ENCODE data around the gene MRPL43.

The MRPL43 gene

GRCh38 chr10:100968062-100968736, 19.1 kb downstream of the MRPL43 start:
- no peak for DNase-seq (ENCODE audit: low read depth)
- H3K4me3 ChIP-seq (ENCODE audit: low read length) = 0 out of 2 replicates have a peak overlapping the region, but pooled peaks have one; percentile 63
- TF ChIP-seq, protein P1, sequence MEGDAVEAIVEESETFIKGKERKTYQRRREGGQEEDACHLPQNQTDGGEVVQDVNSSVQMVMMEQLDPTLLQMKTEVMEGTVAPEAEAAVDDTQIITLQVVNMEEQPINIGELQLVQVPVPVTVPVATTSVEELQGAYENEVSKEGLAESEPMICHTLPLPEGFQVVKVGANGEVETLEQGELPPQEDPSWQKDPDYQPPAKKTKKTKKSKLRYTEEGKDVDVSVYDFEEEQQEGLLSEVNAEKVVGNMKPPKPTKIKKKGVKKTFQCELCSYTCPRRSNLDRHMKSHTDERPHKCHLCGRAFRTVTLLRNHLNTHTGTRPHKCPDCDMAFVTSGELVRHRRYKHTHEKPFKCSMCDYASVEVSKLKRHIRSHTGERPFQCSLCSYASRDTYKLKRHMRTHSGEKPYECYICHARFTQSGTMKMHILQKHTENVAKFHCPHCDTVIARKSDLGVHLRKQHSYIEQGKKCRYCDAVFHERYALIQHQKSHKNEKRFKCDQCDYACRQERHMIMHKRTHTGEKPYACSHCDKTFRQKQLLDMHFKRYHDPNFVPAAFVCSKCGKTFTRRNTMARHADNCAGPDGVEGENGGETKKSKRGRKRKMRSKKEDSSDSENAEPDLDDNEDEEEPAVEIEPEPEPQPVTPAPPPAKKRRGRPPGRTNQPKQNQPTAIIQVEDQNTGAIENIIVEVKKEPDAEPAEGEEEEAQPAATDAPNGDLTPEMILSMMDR (conservative IDR thresholded peaks at IDR 0.05; ENCODE audit: low read length) = no peak

DNA sequence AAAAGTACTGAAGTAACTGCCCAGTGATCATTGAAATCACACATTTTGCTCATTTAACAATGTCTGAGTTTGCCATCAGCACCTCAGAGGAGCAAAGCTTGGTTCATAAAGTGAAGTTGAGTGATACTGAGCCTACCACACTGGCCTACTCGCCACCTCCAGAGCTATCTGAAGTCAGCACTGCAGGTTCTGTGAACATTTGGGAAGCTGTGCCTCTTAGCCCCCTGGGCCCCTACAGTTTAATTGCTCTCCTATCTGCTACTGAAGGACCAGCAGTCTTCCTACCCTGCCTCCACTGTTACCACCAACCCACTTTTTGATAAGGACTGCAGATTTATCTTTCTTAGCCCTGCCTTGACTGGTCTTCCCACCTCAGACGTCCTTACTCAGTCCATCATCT, 20.0 kb downstream of the MRPL43 start:
- no peak for DNase-seq (ENCODE audit: low read depth)
- H3K4me3 ChIP-seq (ENCODE audit: low read length) = no peak overlapping the region
- TF ChIP-seq, protein P1 (conservative IDR thresholded peaks at IDR 0.05; ENCODE audit: low read length) = no peak

DNA sequence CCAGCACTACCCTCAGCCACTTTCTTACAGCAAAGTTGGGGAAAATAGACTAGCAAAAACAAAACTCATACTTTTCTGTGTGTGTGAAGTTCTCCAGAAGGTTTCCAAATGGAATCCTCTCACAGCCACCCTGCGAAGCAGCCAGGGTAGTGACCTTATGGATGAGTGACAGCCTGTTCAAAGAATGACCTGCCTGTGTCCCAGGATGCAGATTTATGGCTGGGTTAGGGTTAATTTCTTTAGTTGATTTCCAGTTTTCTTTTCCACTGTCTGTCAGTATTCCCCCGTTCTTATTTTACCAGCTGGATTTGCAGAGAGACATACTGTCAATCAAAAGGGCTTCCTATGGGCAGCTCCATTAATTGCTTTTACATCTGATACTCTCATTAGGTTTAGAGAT, 20.4 kb downstream of the MRPL43 start:
- H3K4me3 ChIP-seq (ENCODE audit: low read length) = no peak overlapping the region
- TF ChIP-seq, protein P1 (conservative IDR thresholded peaks at IDR 0.05; ENCODE audit: low read length) = no peak
- DNase-seq (ENCODE audit: low read depth) = no peak

DNA sequence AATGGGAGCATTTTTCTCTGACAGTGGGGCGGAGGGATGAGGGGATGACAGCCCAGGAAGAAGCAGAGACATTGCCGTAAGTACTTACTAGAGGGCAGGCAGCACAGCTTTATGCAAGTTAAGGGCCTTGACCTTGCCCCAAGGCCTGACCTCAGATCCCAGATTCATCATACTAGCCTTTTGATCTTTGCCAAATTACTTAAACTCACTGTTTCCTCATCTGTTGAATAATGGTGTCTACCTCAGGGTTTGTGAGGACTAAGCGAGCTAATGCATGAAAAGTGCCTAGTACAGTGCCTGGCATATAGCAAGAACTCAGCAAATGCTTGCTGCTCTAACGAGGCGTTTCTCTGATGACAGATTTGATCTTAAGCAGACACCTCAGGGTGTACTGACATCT, 21.5 kb downstream of the MRPL43 start:
- H3K4me3 ChIP-seq (ENCODE audit: low read length) = no peak overlapping the region
- no peak for DNase-seq (ENCODE audit: low read depth)
- TF ChIP-seq, protein P1 (conservative IDR thresholded peaks at IDR 0.05; ENCODE audit: low read length) = no peak

- TF ChIP-seq, protein P1 (conservative IDR thresholded peaks at IDR 0.05; ENCODE audit: low read length) = no peak
- DNase-seq (ENCODE audit: low read depth) = no peak
- H3K4me3 ChIP-seq (ENCODE audit: low read length) = no peak overlapping the region
Measured at GRCh38 chr10:100963826-100964225, 23.5 kb downstream of the MRPL43 start.

DNA sequence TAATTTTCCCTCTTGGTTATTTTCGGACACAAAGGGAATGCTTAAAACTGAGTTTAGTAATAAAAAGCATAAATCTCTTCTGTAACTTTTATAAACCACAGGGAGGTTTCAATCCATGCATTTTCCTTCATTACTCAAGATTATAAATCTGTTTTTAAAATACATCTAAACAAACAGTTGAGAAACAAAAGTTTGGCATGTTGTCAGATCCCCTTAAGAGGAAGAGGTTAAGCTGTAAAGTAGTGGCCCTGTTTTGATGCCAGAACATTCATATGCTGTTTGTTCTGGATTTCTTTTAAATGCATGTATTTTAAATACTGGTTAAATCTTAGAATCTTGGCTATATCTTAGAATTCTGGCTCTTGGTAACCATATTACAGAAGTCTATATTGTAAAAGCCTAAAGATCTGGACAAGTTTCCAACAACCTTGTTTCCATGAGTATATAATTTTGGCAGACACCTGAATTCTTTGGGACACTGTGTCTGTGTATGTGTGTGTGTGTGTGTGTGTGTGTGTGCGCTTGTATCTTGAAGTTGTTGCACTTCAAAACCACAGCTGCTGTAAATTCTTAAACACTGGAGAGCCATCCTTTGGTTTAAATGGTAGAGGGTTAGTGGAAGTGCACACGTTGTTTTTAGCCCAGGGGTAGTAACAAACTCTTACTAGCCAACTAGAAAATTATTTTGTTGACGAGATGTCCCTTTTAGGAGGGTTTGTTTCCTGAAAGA, 24.8 kb downstream of the MRPL43 start:
- DNase-seq (ENCODE audit: low read depth) = no peak
- TF ChIP-seq, protein P1 (conservative IDR thresholded peaks at IDR 0.05; ENCODE audit: low read length) = no peak

DNA sequence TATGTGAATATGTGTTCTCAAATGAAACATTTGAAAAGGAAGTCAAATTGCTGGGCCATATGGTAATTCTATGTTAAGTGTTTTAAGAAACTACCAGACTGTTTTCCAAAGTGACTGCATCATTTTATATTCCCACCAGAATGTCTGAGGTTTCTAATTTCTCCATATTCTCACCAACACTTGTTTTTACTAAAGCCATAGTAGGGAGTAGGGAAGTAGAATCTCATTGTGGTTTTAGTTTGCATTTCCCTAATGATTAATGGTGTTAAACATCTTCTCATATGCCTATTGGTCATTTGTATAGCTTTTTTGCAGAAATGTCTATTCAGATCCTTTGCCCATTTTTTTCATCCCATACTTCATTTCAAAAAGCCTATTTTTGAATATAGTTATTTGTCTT, 27.0 kb downstream of the MRPL43 start:
- TF ChIP-seq, protein P1 (conservative IDR thresholded peaks at IDR 0.05; ENCODE audit: low read length) = no peak
- no peak for DNase-seq (ENCODE audit: low read depth)
- no peak overlapping the region for H3K4me3 ChIP-seq (ENCODE audit: low read length)

More for the DNA sequence above, 24.8 kb downstream of the MRPL43 start:
- no peak overlapping the region for H3K4me3 ChIP-seq (ENCODE audit: low read length)

Data from AG10803 (cell line).